GM21423 (cell line): ENCODE data around the gene SSBP4.

Experiments
- ATAC-seq: cut with Tn5 transposase; IDR thresholded peaks from one replicate; pipeline ENCODE4 v1.9.1; 2021; ENCODE audit warnings: mild to moderate bottlenecking, moderate library complexity; ENCODE audit not compliant: unreplicated experiment

The SSBP4 gene

GRCh38 chr19:18481505-18482222 lies 62.5 kb downstream of the SSBP4 start:
- no peak for ATAC-seq

GRCh38 chr19:18483119-18483890 lies 64.1 kb downstream of the SSBP4 start:
- no peak for ATAC-seq
